GM23338 (cell line): ENCODE results near the gene TM9SF2.

ENCODE experiments used
- EZH2 ChIP-seq: fragments of 200-600 bp; sonication (generic); IDR thresholded peaks from one replicate; pipeline ENCODE4 v1.8.0; 2017; ENCODE audit warnings: antibody characterized with exemption, mild to moderate bottlenecking, low read depth; ENCODE audit not compliant: unreplicated experiment
- EZH2phosphoT487 ChIP-seq: fragments of 200-600 bp; sonication (generic); IDR thresholded peaks from one replicate; pipeline ENCODE4 v1.8.1; 2018; ENCODE audit warnings: antibody characterized with exemption; ENCODE audit not compliant: unreplicated experiment
- JUNB ChIP-seq: IDR thresholded peaks from one replicate; pipeline ENCODE4 v1.6.1; 2016; ENCODE audit warnings: antibody characterized with exemption; ENCODE audit not compliant: unreplicated experiment
- POLR2AphosphoS5 ChIP-seq: IDR thresholded peaks from 2 replicates; pipeline ENCODE4 v1.6.1; 2016; ENCODE audit warnings: antibody characterized with exemption, low read depth
- TF ChIP-seq, protein P1 (sequence below), 2 experiments: fragments of 200-600 bp in 1 of 2; sonication (generic) in 1 of 2; conservative IDR thresholded peaks; 2 replicates each; pipeline versions ENCODE4 v1.5.1 to v1.6.1; 2016 to 2017; ENCODE audit warnings: antibody characterized with exemption in 2 of 2, low read depth in 2 of 2, mild to moderate bottlenecking in 2 of 2, moderate library complexity in 1 of 2
- TF ChIP-seq, protein P2 (sequence below): IDR thresholded peaks from one replicate; pipeline ENCODE4 v1.6.1; 2018; ENCODE audit warnings: antibody characterized with exemption; ENCODE audit not compliant: unreplicated experiment

DNA sequence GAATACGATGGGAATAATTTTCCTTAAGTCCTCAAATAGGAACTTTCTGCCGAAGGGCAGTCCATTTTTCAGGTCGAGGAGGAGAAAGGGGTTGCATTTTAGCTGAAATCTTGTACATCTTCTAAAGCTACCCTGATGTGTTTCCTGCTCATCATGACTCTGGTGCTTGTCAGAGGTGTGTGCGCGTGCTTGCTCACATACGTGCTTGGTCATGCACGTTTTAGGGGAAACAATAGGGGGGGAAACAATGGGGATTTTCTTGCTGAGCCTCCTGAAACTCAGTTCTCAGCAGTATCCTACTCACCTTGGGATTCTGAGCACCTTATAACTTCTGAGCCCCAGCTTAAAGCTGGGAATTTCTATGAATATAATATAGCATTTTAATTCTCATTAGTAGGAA, 44.7 kb downstream of the TM9SF2 start:
- TF ChIP-seq, protein P1, sequence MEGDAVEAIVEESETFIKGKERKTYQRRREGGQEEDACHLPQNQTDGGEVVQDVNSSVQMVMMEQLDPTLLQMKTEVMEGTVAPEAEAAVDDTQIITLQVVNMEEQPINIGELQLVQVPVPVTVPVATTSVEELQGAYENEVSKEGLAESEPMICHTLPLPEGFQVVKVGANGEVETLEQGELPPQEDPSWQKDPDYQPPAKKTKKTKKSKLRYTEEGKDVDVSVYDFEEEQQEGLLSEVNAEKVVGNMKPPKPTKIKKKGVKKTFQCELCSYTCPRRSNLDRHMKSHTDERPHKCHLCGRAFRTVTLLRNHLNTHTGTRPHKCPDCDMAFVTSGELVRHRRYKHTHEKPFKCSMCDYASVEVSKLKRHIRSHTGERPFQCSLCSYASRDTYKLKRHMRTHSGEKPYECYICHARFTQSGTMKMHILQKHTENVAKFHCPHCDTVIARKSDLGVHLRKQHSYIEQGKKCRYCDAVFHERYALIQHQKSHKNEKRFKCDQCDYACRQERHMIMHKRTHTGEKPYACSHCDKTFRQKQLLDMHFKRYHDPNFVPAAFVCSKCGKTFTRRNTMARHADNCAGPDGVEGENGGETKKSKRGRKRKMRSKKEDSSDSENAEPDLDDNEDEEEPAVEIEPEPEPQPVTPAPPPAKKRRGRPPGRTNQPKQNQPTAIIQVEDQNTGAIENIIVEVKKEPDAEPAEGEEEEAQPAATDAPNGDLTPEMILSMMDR (conservative IDR thresholded peaks at IDR 0.05; ENCODE audit: low read depth in 2 of 2): no peak
- no peak for TF ChIP-seq JUNB
- no peak for TF ChIP-seq POLR2AphosphoS5
- TF ChIP-seq, protein P2, sequence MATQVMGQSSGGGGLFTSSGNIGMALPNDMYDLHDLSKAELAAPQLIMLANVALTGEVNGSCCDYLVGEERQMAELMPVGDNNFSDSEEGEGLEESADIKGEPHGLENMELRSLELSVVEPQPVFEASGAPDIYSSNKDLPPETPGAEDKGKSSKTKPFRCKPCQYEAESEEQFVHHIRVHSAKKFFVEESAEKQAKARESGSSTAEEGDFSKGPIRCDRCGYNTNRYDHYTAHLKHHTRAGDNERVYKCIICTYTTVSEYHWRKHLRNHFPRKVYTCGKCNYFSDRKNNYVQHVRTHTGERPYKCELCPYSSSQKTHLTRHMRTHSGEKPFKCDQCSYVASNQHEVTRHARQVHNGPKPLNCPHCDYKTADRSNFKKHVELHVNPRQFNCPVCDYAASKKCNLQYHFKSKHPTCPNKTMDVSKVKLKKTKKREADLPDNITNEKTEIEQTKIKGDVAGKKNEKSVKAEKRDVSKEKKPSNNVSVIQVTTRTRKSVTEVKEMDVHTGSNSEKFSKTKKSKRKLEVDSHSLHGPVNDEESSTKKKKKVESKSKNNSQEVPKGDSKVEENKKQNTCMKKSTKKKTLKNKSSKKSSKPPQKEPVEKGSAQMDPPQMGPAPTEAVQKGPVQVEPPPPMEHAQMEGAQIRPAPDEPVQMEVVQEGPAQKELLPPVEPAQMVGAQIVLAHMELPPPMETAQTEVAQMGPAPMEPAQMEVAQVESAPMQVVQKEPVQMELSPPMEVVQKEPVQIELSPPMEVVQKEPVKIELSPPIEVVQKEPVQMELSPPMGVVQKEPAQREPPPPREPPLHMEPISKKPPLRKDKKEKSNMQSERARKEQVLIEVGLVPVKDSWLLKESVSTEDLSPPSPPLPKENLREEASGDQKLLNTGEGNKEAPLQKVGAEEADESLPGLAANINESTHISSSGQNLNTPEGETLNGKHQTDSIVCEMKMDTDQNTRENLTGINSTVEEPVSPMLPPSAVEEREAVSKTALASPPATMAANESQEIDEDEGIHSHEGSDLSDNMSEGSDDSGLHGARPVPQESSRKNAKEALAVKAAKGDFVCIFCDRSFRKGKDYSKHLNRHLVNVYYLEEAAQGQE: no peak
- TF ChIP-seq EZH2: no peak
- TF ChIP-seq EZH2phosphoT487: no peak
